ENCODE measurements around the gene MLPH. TPM values are rescaled to one million over a fixed set of nuclear protein-coding genes. Genes with fewer than 3 reads are reported as not detected.
A peak's percentile ranks its signal among the peaks of the same experiment; 100 is the strongest.
"Not testable (repeated sequence)": the region's sequence is repeated elsewhere in the genome, so short reads cannot be mapped to it uniquely, and the experiment has no call there.

MLPH gene
- total RNA-seq, 1 donor = 40.6 TPM

DNA sequence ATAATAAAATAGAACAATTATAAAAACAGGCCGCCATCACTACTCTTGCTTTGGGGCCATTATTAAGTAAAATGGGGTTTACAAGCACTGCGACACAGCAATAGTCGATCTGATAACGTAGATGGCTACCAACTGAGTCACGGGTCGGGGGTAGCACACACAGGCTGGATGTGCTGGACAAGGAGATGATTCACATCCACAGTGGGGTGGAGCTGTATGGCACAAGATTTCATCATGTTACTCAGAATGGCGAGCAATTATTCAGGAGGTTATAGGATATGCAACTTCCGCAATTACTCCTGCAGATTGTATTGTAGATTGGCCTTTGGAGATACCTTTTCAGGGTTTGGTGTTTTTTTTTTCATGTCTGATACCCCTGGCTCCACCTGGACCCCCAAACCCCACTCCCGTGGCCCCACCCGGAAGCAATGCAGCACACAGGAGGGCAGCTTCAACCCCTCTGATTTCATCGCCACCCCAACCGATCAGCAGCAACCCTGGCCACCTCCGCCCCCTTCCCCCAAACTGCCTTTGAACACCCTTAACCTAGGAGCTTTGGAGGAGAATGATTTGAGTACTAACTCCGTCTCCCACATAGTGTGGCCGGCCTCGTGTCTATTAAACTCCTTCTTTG is 21.4 kb upstream of the MLPH start:
- TF ChIP-seq, protein P1, sequence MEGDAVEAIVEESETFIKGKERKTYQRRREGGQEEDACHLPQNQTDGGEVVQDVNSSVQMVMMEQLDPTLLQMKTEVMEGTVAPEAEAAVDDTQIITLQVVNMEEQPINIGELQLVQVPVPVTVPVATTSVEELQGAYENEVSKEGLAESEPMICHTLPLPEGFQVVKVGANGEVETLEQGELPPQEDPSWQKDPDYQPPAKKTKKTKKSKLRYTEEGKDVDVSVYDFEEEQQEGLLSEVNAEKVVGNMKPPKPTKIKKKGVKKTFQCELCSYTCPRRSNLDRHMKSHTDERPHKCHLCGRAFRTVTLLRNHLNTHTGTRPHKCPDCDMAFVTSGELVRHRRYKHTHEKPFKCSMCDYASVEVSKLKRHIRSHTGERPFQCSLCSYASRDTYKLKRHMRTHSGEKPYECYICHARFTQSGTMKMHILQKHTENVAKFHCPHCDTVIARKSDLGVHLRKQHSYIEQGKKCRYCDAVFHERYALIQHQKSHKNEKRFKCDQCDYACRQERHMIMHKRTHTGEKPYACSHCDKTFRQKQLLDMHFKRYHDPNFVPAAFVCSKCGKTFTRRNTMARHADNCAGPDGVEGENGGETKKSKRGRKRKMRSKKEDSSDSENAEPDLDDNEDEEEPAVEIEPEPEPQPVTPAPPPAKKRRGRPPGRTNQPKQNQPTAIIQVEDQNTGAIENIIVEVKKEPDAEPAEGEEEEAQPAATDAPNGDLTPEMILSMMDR (IDR thresholded peaks at IDR 0.05; ENCODE audit: insufficient read depth, low read depth, low read length) = no peak
- H3K4me3 ChIP-seq (ENCODE audit: low read depth, low read length) = no peak overlapping the region
- DNase-seq (ENCODE audit: low read depth) = peak; percentile 98

DNA sequence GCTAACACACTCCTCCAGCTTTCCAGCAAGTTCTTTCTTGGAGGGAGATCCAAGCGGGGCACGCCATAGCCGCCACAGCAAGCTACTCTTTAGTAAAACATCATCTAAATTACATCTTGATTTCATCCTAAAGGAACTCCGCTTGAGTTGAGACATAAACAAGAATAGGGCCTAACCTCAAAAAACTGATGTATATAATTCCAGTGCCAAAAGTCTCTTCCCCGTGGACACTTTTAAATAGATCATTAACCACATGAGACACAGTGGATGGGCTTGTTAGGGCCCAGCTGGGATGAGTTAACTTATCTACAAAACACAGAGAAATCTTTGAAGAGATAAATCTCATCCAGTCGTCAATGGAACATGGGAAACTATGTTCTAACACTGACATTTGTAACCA is 20.8 kb upstream of the MLPH start:
- peak; percentile 97 for DNase-seq (ENCODE audit: low read depth)
- H3K4me3 ChIP-seq (ENCODE audit: low read depth, low read length) = no peak overlapping the region
- TF ChIP-seq, protein P1 (IDR thresholded peaks at IDR 0.05; ENCODE audit: insufficient read depth, low read depth, low read length) = no peak

DNA sequence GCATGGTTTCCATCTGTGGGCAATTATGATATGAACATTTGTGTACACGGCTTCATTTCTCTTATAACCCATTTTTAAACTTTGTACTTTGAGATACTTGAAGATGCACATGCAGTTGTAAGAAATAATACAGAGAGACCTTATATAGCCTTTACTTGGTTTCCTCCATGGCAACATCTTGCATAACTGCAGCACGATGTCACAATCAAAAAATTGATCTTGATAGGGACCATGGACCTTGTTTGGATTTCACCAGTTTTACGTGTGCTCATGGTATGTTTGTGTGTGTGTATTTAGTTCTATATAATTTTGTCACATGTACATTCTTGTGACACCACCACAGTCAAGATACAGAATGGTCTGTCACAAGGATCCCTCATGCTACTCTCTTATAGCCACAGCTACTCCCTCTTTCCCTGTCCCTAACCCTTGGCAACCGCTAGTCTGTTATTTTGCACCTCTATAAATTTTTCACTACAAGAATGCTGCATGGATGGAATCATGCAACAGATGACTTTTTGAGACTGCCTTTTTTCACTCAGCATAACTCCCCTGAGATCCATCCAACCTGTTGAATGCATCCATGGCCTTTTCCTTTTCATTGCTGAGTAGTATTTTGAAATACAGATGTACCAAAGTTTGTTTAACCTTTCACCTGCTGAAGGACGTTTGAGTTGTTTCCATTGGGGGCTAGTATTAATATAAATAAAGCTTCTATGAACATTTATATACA is 19.4 kb upstream of the MLPH start:
- TF ChIP-seq, protein P1 (IDR thresholded peaks at IDR 0.05; ENCODE audit: insufficient read depth, low read depth, low read length) = no peak
- DNase-seq (ENCODE audit: low read depth) = peak; percentile 33
- no peak overlapping the region for H3K4me3 ChIP-seq (ENCODE audit: low read depth, low read length)

DNA sequence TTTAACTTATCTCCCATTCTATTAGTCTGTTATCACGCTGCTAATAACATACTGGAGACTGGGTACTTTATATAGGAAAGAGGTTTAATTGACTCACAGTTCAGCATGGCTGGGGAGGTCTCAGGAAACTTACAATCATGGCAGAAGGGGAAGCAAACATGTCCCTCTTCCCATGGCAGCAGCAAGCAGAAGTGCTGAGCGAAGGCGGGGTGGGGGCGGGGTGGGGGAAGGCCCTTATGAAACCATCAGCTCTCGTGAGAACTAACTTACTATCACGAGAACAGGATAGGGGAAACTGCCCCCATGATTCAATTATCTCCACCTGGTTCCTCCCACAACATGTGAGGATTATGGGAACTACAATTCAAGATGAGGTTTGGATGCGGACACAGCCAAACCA is 17.6 kb upstream of the MLPH start:
- H3K4me3 ChIP-seq (ENCODE audit: low read depth, low read length); DNase-seq (ENCODE audit: low read depth): not testable (repeated sequence)

DNA sequence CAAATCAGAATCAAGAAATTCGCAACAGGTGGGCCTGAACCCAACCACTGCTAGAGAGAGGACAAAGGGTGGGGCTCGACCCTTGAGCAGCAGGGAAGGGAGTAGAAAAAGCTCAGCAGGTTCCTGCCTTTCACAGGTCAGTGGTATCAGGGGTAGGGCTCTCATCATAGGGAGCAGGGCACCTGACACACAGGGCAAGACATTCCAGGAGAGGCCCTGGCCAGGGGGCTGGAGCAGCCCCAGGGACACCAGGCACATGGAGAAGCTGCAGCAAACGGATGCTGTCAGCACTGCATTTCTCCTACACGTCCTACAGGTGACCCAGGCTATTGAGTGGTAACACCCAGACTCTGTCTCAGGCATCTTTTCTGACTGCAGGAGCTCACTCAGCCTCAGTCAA is 17.2 kb upstream of the MLPH start:
- TF ChIP-seq, protein P1 (IDR thresholded peaks at IDR 0.05; ENCODE audit: insufficient read depth, low read depth, low read length) = no peak
- DNase-seq (ENCODE audit: low read depth) = no peak
- no peak overlapping the region for H3K4me3 ChIP-seq (ENCODE audit: low read depth, low read length)

DNA sequence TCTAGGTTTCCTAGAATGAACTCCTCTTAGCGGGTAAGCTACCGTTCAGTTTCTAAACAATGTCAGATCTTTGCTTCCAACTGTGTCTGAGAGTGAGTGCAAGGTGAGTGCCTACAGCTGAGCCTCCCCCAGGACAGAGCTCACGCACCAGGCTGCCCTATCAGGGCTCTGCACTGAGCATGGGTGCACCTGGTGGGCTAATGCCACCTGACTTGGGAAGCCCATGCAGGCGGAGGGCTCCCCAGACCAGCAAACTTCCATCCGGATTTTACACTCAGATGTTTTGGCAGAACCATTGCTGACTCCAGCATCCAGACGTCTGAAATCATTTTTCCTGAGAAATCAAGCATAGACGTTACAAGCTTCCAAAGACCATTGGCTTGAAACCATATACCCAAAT is 16.1 kb upstream of the MLPH start:
- no peak overlapping the region for H3K4me3 ChIP-seq (ENCODE audit: low read depth, low read length)
- DNase-seq (ENCODE audit: low read depth) = no peak
- TF ChIP-seq, protein P1 (IDR thresholded peaks at IDR 0.05; ENCODE audit: insufficient read depth, low read depth, low read length) = no peak

DNA sequence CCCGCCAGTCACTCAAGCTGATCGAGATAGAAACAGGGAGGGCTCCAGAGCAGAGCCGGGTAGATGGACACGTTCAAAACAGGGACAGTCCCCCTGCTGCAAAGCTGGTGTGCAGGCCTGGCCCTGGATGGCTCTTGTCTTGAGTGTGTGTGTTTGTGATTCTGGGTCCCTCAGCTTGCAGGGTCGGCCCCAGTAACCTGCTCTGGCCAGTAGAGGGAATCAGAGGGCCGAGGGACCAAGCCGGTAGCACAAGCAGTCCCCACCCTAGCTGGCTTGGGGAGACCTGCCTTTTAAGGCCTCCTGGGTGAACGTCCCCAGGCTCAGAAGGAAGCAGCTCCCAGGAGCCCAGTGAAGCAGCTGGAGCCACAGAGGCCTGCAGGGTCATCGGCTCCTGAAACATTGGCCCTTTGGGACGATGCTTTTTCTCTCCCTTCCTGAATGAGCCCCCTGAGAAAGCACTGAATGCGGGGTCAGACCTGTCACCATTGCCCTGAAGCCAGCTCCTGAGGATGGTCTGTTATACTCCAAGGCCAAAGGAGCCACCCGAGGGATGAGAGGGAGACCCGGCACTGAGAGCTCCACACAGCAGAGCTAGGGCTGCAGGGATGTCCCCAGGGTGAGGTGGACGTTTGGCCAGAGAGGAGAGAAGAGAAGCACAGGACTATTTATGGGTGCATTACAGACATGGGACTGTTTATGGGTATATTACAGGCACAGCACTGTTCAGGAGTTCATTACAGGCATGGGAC is 15.4 kb upstream of the MLPH start:
- TF ChIP-seq, protein P1 (IDR thresholded peaks at IDR 0.05; ENCODE audit: insufficient read depth, low read depth, low read length) = peak; percentile 94
- no peak overlapping the region for H3K4me3 ChIP-seq (ENCODE audit: low read depth, low read length)
- peak; percentile 80 for DNase-seq (ENCODE audit: low read depth)
